HCT116 (cell line): ENCODE measurements around the gene RBPMS2. TPM values are rescaled to one million over a fixed set of nuclear protein-coding genes. Genes with fewer than 3 reads are reported as not detected.

Source experiments
- ATAC-seq: fragments of 200-7000 bp; cut with Tn5 transposase; 2 replicates; pipeline ENCODE4 v1.9.1; 2020; ENCODE audit warnings: mild to moderate bottlenecking, moderate library complexity
- BruUV-seq: library from RNA; stranded (reverse); fragments of 400-500 nt; replicated peaks from 2 replicates; lab custom pipeline; 2021; lab: Mats Ljungman, UMichigan
- CTCF ChIA-PET: fragments of 300-600 bp; sonication (Branson Sonifier 250); formaldehyde crosslinking; loops from one replicate; lab custom pipeline; 2021; ENCODE audit warnings: antibody characterized with exemption; lab: Charles Lee
- POLR2A ChIA-PET: fragments of 300-600, 350-600 bp; sonication (Branson Sonifier 250); formaldehyde crosslinking; loops from one replicate; lab custom pipeline; 2021; ENCODE audit warnings: antibody characterized with exemption; lab: Charles Lee
- RAD21 ChIA-PET, 2 experiments: fragments of 300-600 bp; sonication (Branson Sonifier 250); formaldehyde crosslinking; loops; one replicate each; lab custom pipeline; 2023; ENCODE audit warnings: low total read pairs in 2 of 2; ENCODE audit not compliant: uncharacterized antibody in 2 of 2, unreplicated experiment in 2 of 2, low non-redundant PET in 1 of 2; lab: Charles Lee
- DNase-seq: peaks from one replicate; pipeline ENCODE4 v3.0.0-alpha.2; 2010; ENCODE audit warnings: low read depth, low spot score
- H2AFZ ChIP-seq: fragments of 200-600 bp; shearing (Covaris generic), sonication (generic); 2 replicates; pipeline ENCODE4 v1.6.1; 2017; ENCODE audit warnings: low read depth, mixed run types, mixed read lengths, antibody characterized with exemption, low read length; ENCODE audit not compliant: poor library complexity, severe bottlenecking
- H3K27ac ChIP-seq: 2 replicates; pipeline ENCODE4 v1.5.1; 2012; ENCODE audit warnings: low read depth, low read length
- H3K27me3 ChIP-seq: fragments of 200-600 bp; sonication (generic); 2 replicates; pipeline ENCODE4 v1.6.1; 2016; ENCODE audit warnings: mixed run types, low read length, mixed read lengths; ENCODE audit not compliant: insufficient read depth
- H3K36me3 ChIP-seq, 2 experiments: fragments of 200-500 bp in 1 of 2; fragments of 200-600 bp in 1 of 2; sonication (Bioruptor generic) in 1 of 2; sonication (generic) in 1 of 2; 2 replicates each; pipeline versions ENCODE4 v1.5.1 to v1.6.1; 2014 to 2016; ENCODE audit warnings: low read length in 2 of 2, inconsistent platforms in 1 of 2, mixed read lengths in 1 of 2, mixed run types in 1 of 2; ENCODE audit not compliant: insufficient read depth in 2 of 2, control insufficient read depth in 1 of 2
- H3K4me1 ChIP-seq, 2 experiments: fragments of 200-600 bp in 1 of 2; sonication (generic) in 1 of 2; 2 replicates each; pipeline versions ENCODE4 v1.5.1 to v1.6.1; 2012 to 2017; ENCODE audit warnings: low read length in 2 of 2, inconsistent platforms in 1 of 2, mild to moderate bottlenecking in 1 of 2, mixed read lengths in 1 of 2, mixed run types in 1 of 2, moderate library complexity in 1 of 2; ENCODE audit not compliant: insufficient read depth in 2 of 2, control insufficient read depth in 1 of 2
- H3K4me2 ChIP-seq: fragments of 200-600 bp; sonication (generic); 2 replicates; pipeline ENCODE4 v1.6.1; 2017; ENCODE audit warnings: mixed run types, low read length, mixed read lengths
- H3K4me3 ChIP-seq, 2 experiments: fragments of 200-600 bp in 1 of 2; sonication (generic) in 1 of 2; replicated peaks in 1 of 2; 2 replicates each; pipeline ENCODE4 v1.5.1; 2011 to 2016; ENCODE audit warnings: low read length in 2 of 2, control low read depth in 1 of 2, low read depth in 1 of 2, mild to moderate bottlenecking in 1 of 2, mixed read lengths in 1 of 2, mixed run types in 1 of 2
- H3K79me2 ChIP-seq: fragments of 200-600 bp; sonication (generic); 2 replicates; pipeline ENCODE4 v1.6.1; 2017; ENCODE audit warnings: mild to moderate bottlenecking, mixed run types, low read length, moderate library complexity, mixed read lengths; ENCODE audit not compliant: insufficient read depth
- H3K9ac ChIP-seq: fragments of 200-600 bp; sonication (generic); 2 replicates; pipeline ENCODE4 v1.6.1; 2016; ENCODE audit warnings: low read length, mixed read lengths
- H3K9me2 ChIP-seq: fragments of 200-600 bp; sonication (generic), shearing (Covaris generic); 2 replicates; pipeline ENCODE4 v1.6.1; 2017; ENCODE audit warnings: mixed run types, mild to moderate bottlenecking, moderate library complexity; ENCODE audit not compliant: insufficient read depth
- H3K9me3 ChIP-seq, 2 experiments: fragments of 200-500 bp in 1 of 2; fragments of 200-600 bp in 1 of 2; sonication (Bioruptor generic) in 1 of 2; sonication (generic) in 1 of 2; 2 replicates each; pipeline ENCODE4 v1.6.1; 2014 to 2017; ENCODE audit warnings: low read length in 2 of 2, mixed read lengths in 2 of 2, inconsistent platforms in 1 of 2, low read depth in 1 of 2, mild to moderate bottlenecking in 1 of 2, mixed run types in 1 of 2, moderate library complexity in 1 of 2; ENCODE audit not compliant: control insufficient read depth in 1 of 2, insufficient read depth in 1 of 2
- H4K20me1 ChIP-seq: fragments of 200-600 bp; sonication (generic), shearing (Covaris generic); 2 replicates; pipeline ENCODE4 v1.6.1; 2017; ENCODE audit warnings: mixed run types, mild to moderate bottlenecking, moderate library complexity; ENCODE audit not compliant: insufficient read depth
- CBX3 ChIP-seq: IDR thresholded peaks from 2 replicates; pipeline ENCODE4 v1.6.1; 2012; ENCODE audit warnings: low read depth
- CTCF ChIP-seq, 3 experiments: fragments of 200-600 bp in 1 of 3; sonication (generic) in 1 of 3; IDR thresholded peaks in 2 of 3; conservative IDR thresholded peaks in 1 of 3; 2 replicates each; pipeline ENCODE4 v1.5.1; 2012 to 2017; ENCODE audit warnings: low read depth in 2 of 3, low read length in 2 of 3, antibody characterized with exemption in 1 of 3, borderline replicate concordance in 1 of 3, control low read depth in 1 of 3, mild to moderate bottlenecking in 1 of 3, mixed read lengths in 1 of 3, mixed run types in 1 of 3, moderate library complexity in 1 of 3; ENCODE audit not compliant: insufficient read depth in 1 of 3
- EGR1 ChIP-seq: IDR thresholded peaks from 2 replicates; pipeline ENCODE4 v1.6.1; 2012; ENCODE audit warnings: low read depth
- FOSL1 ChIP-seq: IDR thresholded peaks from 2 replicates; pipeline ENCODE4 v1.6.1; 2012; ENCODE audit warnings: low read depth
- JUND ChIP-seq: IDR thresholded peaks from 2 replicates; pipeline ENCODE4 v1.6.1; 2012
- RAD21 ChIP-seq: IDR thresholded peaks from 2 replicates; pipeline ENCODE4 v1.6.1; 2012; ENCODE audit warnings: low read depth, mild to moderate bottlenecking
- SRF ChIP-seq: IDR thresholded peaks from 2 replicates; pipeline ENCODE4 v1.6.1; 2012; ENCODE audit warnings: low read depth
- YY1 ChIP-seq: IDR thresholded peaks from 2 replicates; pipeline ENCODE4 v1.6.1; 2011; ENCODE audit warnings: low read length, low read depth, moderate library complexity, mild to moderate bottlenecking; ENCODE audit not compliant: insufficient replicate concordance; ENCODE audit errors: extremely low read depth
- ZBTB33 ChIP-seq: IDR thresholded peaks from 2 replicates; pipeline ENCODE4 v1.6.1; 2011; ENCODE audit warnings: mild to moderate bottlenecking, low read length, moderate library complexity; ENCODE audit not compliant: insufficient replicate concordance; ENCODE audit errors: extremely low read depth
- ZFX ChIP-seq: fragments of 450-650 bp; IDR thresholded peaks from 2 replicates; pipeline ENCODE4 v1.6.1; 2017
- ZNF274 ChIP-seq: fragments of 200-500 bp; sonication (Bioruptor generic); IDR thresholded peaks from 2 replicates; pipeline ENCODE4 v1.6.1; 2014; ENCODE audit warnings: mild to moderate bottlenecking, low read depth, low read length, inconsistent platforms
- intact Hi-C: fragments of 100-400 bp; cut with micrococcal nuclease; formaldehyde crosslinking; loops from 2 replicates; pipeline ENCODE4 v1.10.0; 2022
- total RNA-seq: library from RNA; stranded (reverse); gene quantifications from one replicate; pipeline ENCODE4 v1.2.1, GENCODE V29; 2021; ENCODE audit not compliant: unreplicated experiment

RBPMS2 gene
- total RNA-seq, 1 experiment from 2014 or later = 11.6 TPM

- H3K27ac ChIP-seq = no peak overlapping the region
- no peaks in the 10 kb centered on the region for H3K4me1 ChIP-seq
- DNase-seq = no peak
- H3K79me2 ChIP-seq = no peaks in the 10 kb centered on the region
- POLR2A ChIA-PET = no interaction called here
- CTCF ChIA-PET = interaction anchor here (0.8 to 1.0 kb wide), 3 partner anchors 61 to 93 kb away, joined by 4 to 6 read pairs (median 5); no protein-coding TSS in a partner anchor
- no peaks in the 10 kb centered on the region for H3K9me3 ChIP-seq
- no peaks in the 10 kb centered on the region for H3K9me2 ChIP-seq
- no peaks in the 10 kb centered on the region for H4K20me1 ChIP-seq
- intact Hi-C loops = no loop called here
- H3K36me3 ChIP-seq = no peaks in the 10 kb centered on the region
- no peak overlapping the region for H3K4me2 ChIP-seq
- TF ChIP-seq CTCF (IDR thresholded peaks at IDR 0.05 in 2 of 3, conservative IDR thresholded peaks at IDR 0.05 in 1 of 3; ENCODE audit: borderline replicate concordance in 1 of 3, insufficient read depth in 1 of 3, low read depth in 2 of 3, low read length in 2 of 3) (0 out of 6 replicates have a peak, but pooled peaks of 2 of the 3 experiments have one; percentile 2 to 9), FOSL1 (no peak), RAD21 (peak; percentile 27)
- ATAC-seq = no peak
- RAD21 ChIA-PET = interaction anchor here in 1 of 2 experiments (0.6 kb wide), 1 partner anchor 57 kb away, joined by 5 read pairs; no protein-coding TSS in a partner anchor
- no peak overlapping the region for H2AFZ ChIP-seq
- no peak overlapping the region for H3K9ac ChIP-seq
- no peak overlapping the region for H3K4me3 ChIP-seq
- TSS peak; percentile 68 for BruUV-seq
- no peaks in the 10 kb centered on the region for H3K27me3 ChIP-seq
These were observed 34.8 kb downstream of the RBPMS2 start for GRCh38 chr15:64740311-64741170.

GRCh38 chr15:64739577-64740143, 35.7 kb downstream of the RBPMS2 start:
- H3K4me2 ChIP-seq = no peak overlapping the region
- no peaks in the 10 kb centered on the region for H3K36me3 ChIP-seq
- no peaks in the 10 kb centered on the region for H3K4me1 ChIP-seq
- H3K27ac ChIP-seq = no peak overlapping the region
- no peak overlapping the region for H2AFZ ChIP-seq
- no peaks in the 10 kb centered on the region for H3K79me2 ChIP-seq
- ChIA-PET POLR2A (no interaction called here), CTCF (no interaction called here), RAD21 (interaction anchor here in 1 of 2 experiments (0.6 kb wide), 1 partner anchor 56 kb away, joined by 5 read pairs; no protein-coding TSS in a partner anchor)
- intact Hi-C loops = loop anchor here (10.0 kb wide), 2 partner anchors 285 to 535 kb away; partner anchors contain the start of gene MTFMT
- ATAC-seq = no peak
- H3K9me2 ChIP-seq = no peaks in the 10 kb centered on the region
- H3K9ac ChIP-seq = no peak overlapping the region
- no peaks in the 10 kb centered on the region for H3K27me3 ChIP-seq
- no peaks in the 10 kb centered on the region for H3K9me3 ChIP-seq
- no peaks in the 10 kb centered on the region for H4K20me1 ChIP-seq
- no peak overlapping the region for H3K4me3 ChIP-seq
- no peak for DNase-seq
- BruUV-seq = no TSS peak
- TF ChIP-seq CBX3 (no peak), ZNF274 (no peak), ZBTB33 (no peak), ZFX (no peak), EGR1 (no peak), YY1 (no peak), JUND (no peak), SRF (no peak)
